HFFc6 (cell line): Measurements from ENCODE around the gene ATXN8OS. TPM values are rescaled to one million over a fixed set of nuclear protein-coding genes. Genes with fewer than 3 reads are reported as not detected.

ENCODE experiments used
- DNase-seq: peaks from one replicate; pipeline ENCODE4 v3.0.0-alpha.2; 2018
- H3K27ac Mint-ChIP-seq: 2 replicates; pipeline ENCODE4 v1.8.0; 2020; ENCODE audit warnings: mild to moderate bottlenecking, mixed read lengths
- H3K27me3 Mint-ChIP-seq: 2 replicates; pipeline ENCODE4 v1.8.0; 2021; ENCODE audit warnings: mild to moderate bottlenecking, moderate library complexity, mixed read lengths; ENCODE audit not compliant: insufficient read depth
- H3K36me3 Mint-ChIP-seq: 2 replicates; pipeline ENCODE4 v1.8.0; 2021; ENCODE audit warnings: low read depth, mixed read lengths
- H3K4me1 Mint-ChIP-seq: 2 replicates; pipeline ENCODE4 v1.8.0; 2020; ENCODE audit warnings: low read depth, mixed read lengths
- H3K4me3 Mint-ChIP-seq: 2 replicates; pipeline ENCODE4 v1.8.0; 2020; ENCODE audit warnings: mild to moderate bottlenecking, moderate library complexity, mixed read lengths
- H3K9me3 Mint-ChIP-seq: 2 replicates; pipeline ENCODE4 v1.8.0; 2020; ENCODE audit warnings: mild to moderate bottlenecking, mixed read lengths
- total RNA-seq, 6 experiments: library from RNA; stranded (reverse); fragmentation: NEBNext Ultra II Directional; extraction: Animal tissue kit (Norgen Biotek cat#: 25700); gene quantifications; 2 replicates in 1 of 6; 3 replicates in 5 of 6; pipeline ENCODE4 v1.2.3, GENCODE V29; 2021
- TF ChIP-seq, protein P1 (sequence below): fragments of 200-600 bp; sonication (generic); IDR thresholded peaks from 2 replicates; pipeline ENCODE4 v1.5.0; 2021; ENCODE audit warnings: antibody characterized with exemption, mild to moderate bottlenecking

ATXN8OS gene
- total RNA-seq, 6 experiments from 2014 or later = not detected

DNA sequence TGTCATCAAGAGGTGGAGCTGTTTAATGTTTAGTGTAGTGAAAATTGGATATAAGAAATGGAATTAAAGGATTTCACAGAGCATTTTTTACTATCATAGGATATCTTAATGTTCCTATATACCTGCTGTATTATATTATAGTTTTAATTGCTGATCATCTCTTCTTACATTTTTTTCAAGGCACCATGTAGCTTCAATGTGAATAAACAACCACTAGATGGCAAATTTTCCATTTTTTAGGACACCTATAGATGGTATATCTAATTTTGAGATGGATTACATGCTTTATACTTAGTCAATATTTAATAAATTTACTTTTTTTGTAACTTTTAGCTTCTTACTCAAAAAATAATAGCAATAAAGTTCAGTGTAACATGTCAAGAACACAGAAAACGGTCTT lies 9.0 kb upstream of the ATXN8OS start:
- Mint-ChIP-seq H3K27me3 (no peaks in the 10 kb centered on the region), H3K27ac (no peak overlapping the region), H3K36me3 (no peaks in the 10 kb centered on the region), H3K4me1 (no peaks in the 10 kb centered on the region), H3K4me3 (no peak overlapping the region), H3K9me3 (peaks cover 13% of the 10 kb centered on the region; the same call in 1 of the 2 replicates)
- TF ChIP-seq, protein P1, sequence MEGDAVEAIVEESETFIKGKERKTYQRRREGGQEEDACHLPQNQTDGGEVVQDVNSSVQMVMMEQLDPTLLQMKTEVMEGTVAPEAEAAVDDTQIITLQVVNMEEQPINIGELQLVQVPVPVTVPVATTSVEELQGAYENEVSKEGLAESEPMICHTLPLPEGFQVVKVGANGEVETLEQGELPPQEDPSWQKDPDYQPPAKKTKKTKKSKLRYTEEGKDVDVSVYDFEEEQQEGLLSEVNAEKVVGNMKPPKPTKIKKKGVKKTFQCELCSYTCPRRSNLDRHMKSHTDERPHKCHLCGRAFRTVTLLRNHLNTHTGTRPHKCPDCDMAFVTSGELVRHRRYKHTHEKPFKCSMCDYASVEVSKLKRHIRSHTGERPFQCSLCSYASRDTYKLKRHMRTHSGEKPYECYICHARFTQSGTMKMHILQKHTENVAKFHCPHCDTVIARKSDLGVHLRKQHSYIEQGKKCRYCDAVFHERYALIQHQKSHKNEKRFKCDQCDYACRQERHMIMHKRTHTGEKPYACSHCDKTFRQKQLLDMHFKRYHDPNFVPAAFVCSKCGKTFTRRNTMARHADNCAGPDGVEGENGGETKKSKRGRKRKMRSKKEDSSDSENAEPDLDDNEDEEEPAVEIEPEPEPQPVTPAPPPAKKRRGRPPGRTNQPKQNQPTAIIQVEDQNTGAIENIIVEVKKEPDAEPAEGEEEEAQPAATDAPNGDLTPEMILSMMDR = peak; percentile 50; the same call in 1 of the 2 replicates
- DNase-seq = no peak

DNA sequence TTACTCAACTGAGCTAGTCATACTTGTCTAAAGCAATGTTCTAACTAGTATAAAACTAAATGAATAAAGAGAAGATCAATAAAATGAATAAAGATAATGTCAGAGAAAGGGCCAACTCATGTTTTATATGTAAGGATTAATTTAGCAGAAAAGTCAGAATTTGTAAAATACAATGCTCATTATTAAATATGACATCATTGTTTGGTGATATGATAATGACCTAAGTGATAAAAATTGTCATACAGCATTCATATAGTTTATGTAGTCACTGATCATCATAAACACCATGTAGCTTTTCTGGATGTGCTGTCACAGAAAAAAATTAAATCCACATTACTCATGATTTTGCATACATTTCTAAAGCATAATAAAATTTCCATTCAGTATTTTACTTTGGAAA lies 3.1 kb upstream of the ATXN8OS start:
- TF ChIP-seq, protein P1 = no peak
- H3K27ac Mint-ChIP-seq = no peak overlapping the region
- H3K36me3 Mint-ChIP-seq = no peaks in the 10 kb centered on the region; the same call in 1 of the 2 replicates
- no peaks in the 10 kb centered on the region for H3K27me3 Mint-ChIP-seq
- no peak overlapping the region for H3K4me3 Mint-ChIP-seq
- DNase-seq = no peak
- H3K9me3 Mint-ChIP-seq = peaks cover 24% of the 10 kb centered on the region
- H3K4me1 Mint-ChIP-seq = no peaks in the 10 kb centered on the region

DNA sequence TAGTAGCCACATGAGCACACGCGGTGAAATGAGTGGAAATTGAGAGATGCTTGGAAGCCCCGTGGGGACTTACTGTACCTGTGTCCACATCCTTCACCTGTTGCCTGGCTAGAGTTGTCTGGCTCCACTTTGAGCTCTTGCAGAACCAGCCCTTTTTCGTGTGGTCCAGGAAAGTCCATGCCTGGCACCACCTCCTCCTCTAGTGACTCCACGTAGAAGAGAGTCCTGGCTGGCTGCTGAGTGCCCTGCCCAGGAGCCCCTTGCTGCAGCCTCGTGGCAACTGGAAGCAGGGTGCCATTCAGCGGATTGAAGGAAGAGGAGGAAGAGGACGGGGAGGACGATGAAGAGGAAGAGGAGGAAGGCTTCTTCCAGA lies 515 bp upstream of the ATXN8OS start:
- H3K4me3 Mint-ChIP-seq = no peak overlapping the region
- no peak overlapping the region for H3K27ac Mint-ChIP-seq
- H3K27me3 Mint-ChIP-seq = no peaks in the 10 kb centered on the region
- TF ChIP-seq, protein P1 = no peak
- peaks cover 24% of the 10 kb centered on the region for H3K9me3 Mint-ChIP-seq
- H3K4me1 Mint-ChIP-seq = no peaks in the 10 kb centered on the region
- H3K36me3 Mint-ChIP-seq = no peaks in the 10 kb centered on the region; the same call in 1 of the 2 replicates
- DNase-seq = no peak

DNA sequence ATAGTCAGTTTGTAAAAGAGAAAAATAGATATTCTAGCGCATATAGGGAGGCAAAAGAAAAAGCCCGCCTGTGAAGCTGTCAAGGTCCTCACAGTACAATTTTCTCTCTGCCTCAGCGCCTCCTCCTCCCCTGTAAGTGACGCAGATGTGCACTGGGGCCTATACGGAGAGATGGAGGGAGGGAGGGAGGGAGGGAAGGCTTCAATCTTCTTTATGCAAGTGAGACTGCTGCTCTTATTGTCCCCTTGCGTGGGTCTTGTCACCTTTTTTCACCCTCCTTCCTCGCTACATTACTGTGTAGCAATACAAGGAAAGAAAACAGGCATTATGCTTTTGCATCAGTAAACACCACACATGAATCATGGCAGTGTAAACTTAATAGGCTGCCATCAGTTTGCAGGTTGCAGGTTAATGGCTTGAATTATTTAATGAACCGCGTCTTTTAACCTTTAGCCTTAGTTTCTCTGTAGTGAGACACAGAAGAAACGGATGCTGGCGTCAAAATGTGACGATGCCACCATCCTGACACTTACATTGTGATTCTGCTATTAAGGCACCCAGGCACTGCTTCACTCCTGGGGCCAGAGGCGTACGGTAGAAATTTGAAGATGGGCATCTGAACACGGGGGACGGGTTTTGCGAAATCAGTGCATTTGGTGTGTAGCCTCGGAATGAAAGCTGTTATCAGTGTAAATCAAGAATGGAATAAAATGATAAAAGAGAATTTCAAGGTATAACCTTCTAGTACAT lies 905 bp downstream of the ATXN8OS start, which contains the start of gene KLHL1:
Gene KLHL1 (minus strand): TSS at position 97 of the 750 bp plus-strand sequence. CDS start 753 bp downstream, outside the sequence.
- TF ChIP-seq, protein P1 = no peak
- Mint-ChIP-seq H3K4me3 (no peak within 1 kb of the TSS), H3K9me3 (peaks cover 15% of the 10 kb centered on the region), H3K27ac (no peak within 1 kb of the TSS), H3K27me3 (no peaks in the 10 kb centered on the region), H3K4me1 (no peaks in the 10 kb centered on the region), H3K36me3 (no peaks in the 10 kb centered on the region; the same call in 1 of the 2 replicates)
- DNase-seq = no peak

- Mint-ChIP-seq H3K4me1 (no peaks in the 10 kb centered on the region), H3K36me3 (no peaks in the 10 kb centered on the region), H3K9me3 (peaks cover 21% of the 10 kb centered on the region), H3K27me3 (no peaks in the 10 kb centered on the region; the same call in 1 of the 2 replicates), H3K27ac (no peak overlapping the region), H3K4me3 (no peak overlapping the region)
- TF ChIP-seq, protein P1 = no peak
- DNase-seq = no peak
Measured at GRCh38 chr13:70117338-70117905, 9.8 kb downstream of the ATXN8OS start.
